DOHH2 (cell line): Measurements from ENCODE around the gene ERFL.

Experiments
- EZH2phosphoT487 ChIP-seq: fragments of 200-600 bp; sonication (generic); IDR thresholded peaks from 2 replicates; pipeline ENCODE4 v1.6.1; 2017; ENCODE audit warnings: borderline replicate concordance, mild to moderate bottlenecking, antibody characterized with exemption, low read length, moderate library complexity, mixed read lengths
- TF ChIP-seq, protein P1 (sequence below): fragments of 200-600 bp; sonication (generic); IDR thresholded peaks from one replicate; pipeline ENCODE4 v1.5.1; 2014; ENCODE audit warnings: antibody characterized with exemption, mild to moderate bottlenecking, low read depth, low read length; ENCODE audit not compliant: poor library complexity, severe bottlenecking

DNA sequence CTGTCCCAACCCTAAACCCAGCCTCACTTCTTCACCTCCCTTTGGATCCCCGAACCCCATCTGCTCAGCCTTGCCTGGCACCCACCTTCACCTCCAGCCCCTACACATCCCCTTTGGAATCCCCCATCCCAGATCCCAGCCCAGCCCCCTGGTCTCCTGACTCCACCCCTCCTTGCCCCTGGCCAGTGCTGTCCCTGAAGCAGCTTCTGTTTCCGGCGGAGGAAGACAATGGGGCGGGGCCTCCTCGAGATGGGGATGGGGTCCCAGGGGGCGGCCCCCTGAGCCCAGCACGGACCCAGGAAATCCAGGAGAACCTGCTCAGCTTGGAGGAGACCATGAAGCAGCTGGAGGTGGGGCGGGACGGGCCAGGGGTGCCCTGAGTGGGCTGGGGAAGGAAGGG is 22.0 kb downstream of the ERFL start:
- TF ChIP-seq, protein P1, sequence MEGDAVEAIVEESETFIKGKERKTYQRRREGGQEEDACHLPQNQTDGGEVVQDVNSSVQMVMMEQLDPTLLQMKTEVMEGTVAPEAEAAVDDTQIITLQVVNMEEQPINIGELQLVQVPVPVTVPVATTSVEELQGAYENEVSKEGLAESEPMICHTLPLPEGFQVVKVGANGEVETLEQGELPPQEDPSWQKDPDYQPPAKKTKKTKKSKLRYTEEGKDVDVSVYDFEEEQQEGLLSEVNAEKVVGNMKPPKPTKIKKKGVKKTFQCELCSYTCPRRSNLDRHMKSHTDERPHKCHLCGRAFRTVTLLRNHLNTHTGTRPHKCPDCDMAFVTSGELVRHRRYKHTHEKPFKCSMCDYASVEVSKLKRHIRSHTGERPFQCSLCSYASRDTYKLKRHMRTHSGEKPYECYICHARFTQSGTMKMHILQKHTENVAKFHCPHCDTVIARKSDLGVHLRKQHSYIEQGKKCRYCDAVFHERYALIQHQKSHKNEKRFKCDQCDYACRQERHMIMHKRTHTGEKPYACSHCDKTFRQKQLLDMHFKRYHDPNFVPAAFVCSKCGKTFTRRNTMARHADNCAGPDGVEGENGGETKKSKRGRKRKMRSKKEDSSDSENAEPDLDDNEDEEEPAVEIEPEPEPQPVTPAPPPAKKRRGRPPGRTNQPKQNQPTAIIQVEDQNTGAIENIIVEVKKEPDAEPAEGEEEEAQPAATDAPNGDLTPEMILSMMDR = no peak
- no peak for TF ChIP-seq EZH2phosphoT487
